ENCODE results near the gene FALEC. TPM values are rescaled to one million over a fixed set of nuclear protein-coding genes. Genes with fewer than 3 reads are reported as not detected.

FALEC gene
- total and polyA plus RNA-seq, 9 of the 15 experiments (the other 6 are each of a cell fraction or from before 2014, with no cell fraction given) = 0.15 to 1.8 (median 0.53) TPM; not detected in 5

DNA sequence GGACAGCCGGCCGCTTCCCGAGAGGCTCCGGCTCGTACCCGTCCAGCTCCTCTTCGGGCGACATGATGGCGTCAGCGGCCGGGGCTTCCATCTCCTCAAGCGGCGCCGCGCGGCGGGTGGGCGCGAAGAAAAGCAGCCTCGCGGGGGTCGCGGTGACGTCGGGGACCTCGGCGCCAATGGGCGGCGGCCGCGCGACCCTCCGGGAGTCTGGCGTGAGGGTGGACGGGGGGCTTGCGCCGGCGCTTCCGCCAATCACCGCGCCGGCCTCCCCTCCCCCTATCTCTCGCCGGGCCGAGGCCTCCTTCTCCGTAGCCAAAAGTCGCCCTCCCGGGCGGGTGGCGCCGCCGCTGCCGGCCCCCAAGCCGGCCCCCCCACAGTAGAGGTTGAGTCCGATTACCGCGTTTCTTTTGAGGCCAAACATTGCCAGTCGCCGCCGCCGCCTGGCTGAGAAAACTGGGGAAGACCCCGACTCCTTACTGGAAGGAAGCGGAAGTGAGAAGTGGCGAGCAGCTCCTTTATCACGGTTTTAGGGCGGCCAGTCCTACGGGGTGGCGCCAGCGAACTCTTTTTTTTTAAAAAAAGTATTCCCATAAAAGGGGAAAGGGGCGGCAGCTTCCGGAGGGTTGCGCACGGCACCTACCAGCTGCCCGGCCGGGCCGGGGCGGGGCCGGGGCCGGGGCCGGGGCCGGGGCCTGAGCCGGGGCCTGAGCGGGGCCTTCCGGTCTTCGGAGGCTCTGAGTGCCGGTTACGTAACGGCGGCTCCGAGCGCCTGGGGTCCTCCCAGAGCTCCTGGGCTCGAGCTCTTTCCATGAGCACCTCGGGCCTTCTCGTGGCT lies 63.8 kb downstream of the FALEC start, which contains the start of gene MCL1 (continued):
- TF ChIP-seq, protein P1, sequence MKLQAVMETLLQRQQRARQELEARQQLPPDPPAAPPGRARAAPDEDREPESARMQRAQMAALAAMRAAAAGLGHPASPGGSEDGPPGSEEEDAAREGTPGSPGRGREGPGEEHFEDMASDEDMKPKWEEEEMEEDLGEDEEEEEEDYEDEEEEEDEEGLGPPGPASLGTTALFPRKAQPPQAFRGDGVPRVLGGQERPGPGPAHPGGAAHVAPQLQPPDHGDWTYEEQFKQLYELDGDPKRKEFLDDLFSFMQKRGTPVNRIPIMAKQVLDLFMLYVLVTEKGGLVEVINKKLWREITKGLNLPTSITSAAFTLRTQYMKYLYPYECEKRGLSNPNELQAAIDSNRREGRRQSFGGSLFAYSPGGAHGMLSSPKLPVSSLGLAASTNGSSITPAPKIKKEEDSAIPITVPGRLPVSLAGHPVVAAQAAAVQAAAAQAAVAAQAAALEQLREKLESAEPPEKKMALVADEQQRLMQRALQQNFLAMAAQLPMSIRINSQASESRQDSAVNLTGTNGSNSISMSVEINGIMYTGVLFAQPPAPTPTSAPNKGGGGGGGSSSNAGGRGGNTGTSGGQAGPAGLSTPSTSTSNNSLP (IDR thresholded peaks at IDR 0.05; ENCODE audit: borderline replicate concordance, low read depth, low read length) = no peak
- TF ChIP-seq CEBPG (CRISPR knock-in tag; IDR thresholded peaks at IDR 0.05) (no peak), CEBPG (tag; conservative IDR thresholded peaks at IDR 0.05 in 1 of 2, IDR thresholded peaks at IDR 0.05 in 1 of 2) (peak; percentile 69 to 78), SMAD4 (CRISPR knock-in tag; conservative IDR thresholded peaks at IDR 0.05) (peak; percentile 75), GABPB1 (CRISPR knock-in tag; IDR thresholded peaks at IDR 0.05) (peak; percentile 75; the same call in 1 of the 2 replicates), KLF1 (tag; IDR thresholded peaks at IDR 0.05) (no peak; the same call in 1 of the 2 replicates), ASH1L (IDR thresholded peaks at IDR 0.05; ENCODE audit: borderline replicate concordance, low read depth, partially characterized antibody) (no peak), CEBPB (tag; IDR thresholded peaks at IDR 0.05) (0 out of 2 replicates have a peak, but pooled peaks have one; percentile 59), MTF1 (CRISPR knock-in tag; IDR thresholded peaks at IDR 0.05; ENCODE audit: borderline replicate concordance) (no peak), ZC3H4 (CRISPR knock-in tag; IDR thresholded peaks at IDR 0.05; ENCODE audit: borderline replicate concordance) (peak; percentile 95), CCAR2 (IDR thresholded peaks at IDR 0.05; ENCODE audit: low read depth, low read length) (no peak), ZNF217 (CRISPR knock-in tag; IDR thresholded peaks at IDR 0.05) (no peak), SETDB1 (IDR thresholded peaks at IDR 0.05; ENCODE audit: low read length) (no peak)
- TF ChIP-seq, protein P2, sequence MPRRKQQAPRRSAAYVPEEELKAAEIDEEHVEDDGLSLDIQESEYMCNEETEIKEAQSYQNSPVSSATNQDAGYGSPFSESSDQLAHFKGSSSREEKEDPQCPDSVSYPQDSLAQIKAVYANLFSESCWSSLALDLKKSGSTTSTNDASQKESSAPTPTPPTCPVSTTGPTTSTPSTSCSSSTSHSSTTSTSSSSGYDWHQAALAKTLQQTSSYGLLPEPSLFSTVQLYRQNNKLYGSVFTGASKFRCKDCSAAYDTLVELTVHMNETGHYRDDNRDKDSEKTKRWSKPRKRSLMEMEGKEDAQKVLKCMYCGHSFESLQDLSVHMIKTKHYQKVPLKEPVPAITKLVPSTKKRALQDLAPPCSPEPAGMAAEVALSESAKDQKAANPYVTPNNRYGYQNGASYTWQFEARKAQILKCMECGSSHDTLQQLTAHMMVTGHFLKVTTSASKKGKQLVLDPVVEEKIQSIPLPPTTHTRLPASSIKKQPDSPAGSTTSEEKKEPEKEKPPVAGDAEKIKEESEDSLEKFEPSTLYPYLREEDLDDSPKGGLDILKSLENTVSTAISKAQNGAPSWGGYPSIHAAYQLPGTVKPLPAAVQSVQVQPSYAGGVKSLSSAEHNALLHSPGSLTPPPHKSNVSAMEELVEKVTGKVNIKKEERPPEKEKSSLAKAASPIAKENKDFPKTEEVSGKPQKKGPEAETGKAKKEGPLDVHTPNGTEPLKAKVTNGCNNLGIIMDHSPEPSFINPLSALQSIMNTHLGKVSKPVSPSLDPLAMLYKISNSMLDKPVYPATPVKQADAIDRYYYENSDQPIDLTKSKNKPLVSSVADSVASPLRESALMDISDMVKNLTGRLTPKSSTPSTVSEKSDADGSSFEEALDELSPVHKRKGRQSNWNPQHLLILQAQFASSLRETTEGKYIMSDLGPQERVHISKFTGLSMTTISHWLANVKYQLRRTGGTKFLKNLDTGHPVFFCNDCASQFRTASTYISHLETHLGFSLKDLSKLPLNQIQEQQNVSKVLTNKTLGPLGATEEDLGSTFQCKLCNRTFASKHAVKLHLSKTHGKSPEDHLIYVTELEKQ (CRISPR knock-in tag; IDR thresholded peaks at IDR 0.05) = no peak
- TF ChIP-seq, protein P3, sequence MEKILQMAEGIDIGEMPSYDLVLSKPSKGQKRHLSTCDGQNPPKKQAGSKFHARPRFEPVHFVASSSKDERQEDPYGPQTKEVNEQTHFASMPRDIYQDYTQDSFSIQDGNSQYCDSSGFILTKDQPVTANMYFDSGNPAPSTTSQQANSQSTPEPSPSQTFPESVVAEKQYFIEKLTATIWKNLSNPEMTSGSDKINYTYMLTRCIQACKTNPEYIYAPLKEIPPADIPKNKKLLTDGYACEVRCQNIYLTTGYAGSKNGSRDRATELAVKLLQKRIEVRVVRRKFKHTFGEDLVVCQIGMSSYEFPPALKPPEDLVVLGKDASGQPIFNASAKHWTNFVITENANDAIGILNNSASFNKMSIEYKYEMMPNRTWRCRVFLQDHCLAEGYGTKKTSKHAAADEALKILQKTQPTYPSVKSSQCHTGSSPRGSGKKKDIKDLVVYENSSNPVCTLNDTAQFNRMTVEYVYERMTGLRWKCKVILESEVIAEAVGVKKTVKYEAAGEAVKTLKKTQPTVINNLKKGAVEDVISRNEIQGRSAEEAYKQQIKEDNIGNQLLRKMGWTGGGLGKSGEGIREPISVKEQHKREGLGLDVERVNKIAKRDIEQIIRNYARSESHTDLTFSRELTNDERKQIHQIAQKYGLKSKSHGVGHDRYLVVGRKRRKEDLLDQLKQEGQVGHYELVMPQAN (IDR thresholded peaks at IDR 0.05; ENCODE audit: borderline replicate concordance) = no peak
- TF ChIP-seq, protein P4, sequence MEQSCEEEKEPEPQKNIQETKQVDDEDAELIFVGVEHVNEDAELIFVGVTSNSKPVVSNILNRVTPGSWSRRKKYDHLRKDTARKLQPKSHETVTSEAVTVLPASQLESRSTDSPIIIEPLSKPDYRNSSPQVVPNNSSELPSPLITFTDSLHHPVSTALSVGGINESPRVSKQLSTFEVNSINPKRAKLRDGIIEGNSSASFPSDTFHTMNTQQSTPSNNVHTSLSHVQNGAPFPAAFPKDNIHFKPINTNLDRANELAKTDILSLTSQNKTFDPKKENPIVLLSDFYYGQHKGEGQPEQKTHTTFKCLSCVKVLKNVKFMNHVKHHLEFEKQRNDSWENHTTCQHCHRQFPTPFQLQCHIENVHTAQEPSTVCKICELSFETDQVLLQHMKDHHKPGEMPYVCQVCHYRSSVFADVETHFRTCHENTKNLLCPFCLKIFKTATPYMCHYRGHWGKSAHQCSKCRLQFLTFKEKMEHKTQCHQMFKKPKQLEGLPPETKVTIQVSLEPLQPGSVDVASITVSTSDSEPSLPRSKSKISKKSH (CRISPR knock-in tag; IDR thresholded peaks at IDR 0.05) = no peak
- TF ChIP-seq, protein P5, sequence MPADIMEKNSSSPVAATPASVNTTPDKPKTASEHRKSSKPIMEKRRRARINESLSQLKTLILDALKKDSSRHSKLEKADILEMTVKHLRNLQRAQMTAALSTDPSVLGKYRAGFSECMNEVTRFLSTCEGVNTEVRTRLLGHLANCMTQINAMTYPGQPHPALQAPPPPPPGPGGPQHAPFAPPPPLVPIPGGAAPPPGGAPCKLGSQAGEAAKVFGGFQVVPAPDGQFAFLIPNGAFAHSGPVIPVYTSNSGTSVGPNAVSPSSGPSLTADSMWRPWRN (IDR thresholded peaks at IDR 0.05; ENCODE audit: low read depth) = no peak

Data from K562 (cell line).